SU-DHL-6 (cell line): Measurements from ENCODE around the gene ITIH3.

Experiments
- CTCF ChIP-seq: fragments of 200-600 bp; sonication (generic); IDR thresholded peaks from one replicate; pipeline ENCODE4 v1.5.1; 2017; ENCODE audit warnings: antibody characterized with exemption, mild to moderate bottlenecking, low read length, moderate library complexity; ENCODE audit not compliant: insufficient read depth, poor library complexity, severe bottlenecking
- EZH2phosphoT487 ChIP-seq: fragments of 200-600 bp; sonication (generic), shearing (Covaris generic); conservative IDR thresholded peaks from 2 replicates; pipeline ENCODE4 v1.6.1; 2018; ENCODE audit warnings: mild to moderate bottlenecking, antibody characterized with exemption, low read length, moderate library complexity, mixed read lengths

- peak; percentile 43 for TF ChIP-seq CTCF
- TF ChIP-seq EZH2phosphoT487, result no peak
Measured at GRCh38 chr3:52798978-52799476, 4.4 kb downstream of the ITIH3 start.
